PC-3 (cell line): Measurements from ENCODE around the gene ITGB4. TPM values are rescaled to one million over a fixed set of nuclear protein-coding genes. Genes with fewer than 3 reads are reported as not detected.

Source experiments
- ATAC-seq: fragments of 200-7000 bp; cut with Tn5 transposase; 2 replicates; pipeline ENCODE4 v1.9.1; 2020; ENCODE audit warnings: mild to moderate bottlenecking, moderate library complexity
- BruUV-seq: library from RNA; stranded (reverse); fragments of 400-500 nt; replicated peaks from 2 replicates; lab custom pipeline; 2021; lab: Mats Ljungman, UMichigan
- CTCF ChIA-PET: fragments of 300-600 bp; sonication (Branson Sonifier 250); formaldehyde crosslinking; loops from one replicate; lab custom pipeline; 2022; ENCODE audit warnings: antibody characterized with exemption; lab: Charles Lee
- POLR2A ChIA-PET: fragments of 300-600 bp; sonication (Branson Sonifier 250); formaldehyde crosslinking; loops from one replicate; lab custom pipeline; 2022; ENCODE audit warnings: antibody characterized with exemption; ENCODE audit not compliant: unreplicated experiment; lab: Charles Lee
- DNase-seq: peaks from one replicate; pipeline ENCODE4 v3.0.0-alpha.2; 2015
- H2AFZ ChIP-seq: fragments of 300-600 bp; sonication (generic); 2 replicates; pipeline ENCODE4 v1.6.0; 2016; ENCODE audit warnings: antibody characterized with exemption, low read length
- H3F3A ChIP-seq: fragments of 300-600 bp; sonication (generic); one replicate; pipeline ENCODE4 v1.6.0; 2017; ENCODE audit warnings: antibody characterized with exemption, low read length, control low read depth, mild to moderate bottlenecking; ENCODE audit not compliant: unreplicated experiment
- H3K27ac ChIP-seq: fragments of 300-600 bp; sonication (generic); 2 replicates; pipeline ENCODE4 v1.5.1; 2016; ENCODE audit warnings: mild to moderate bottlenecking, low read length
- H3K27me3 ChIP-seq: fragments of 300-600 bp; sonication (generic); 2 replicates; pipeline ENCODE4 v1.6.1; 2016; ENCODE audit warnings: low read length, mixed read lengths
- H3K36me3 ChIP-seq: fragments of 300-600 bp; sonication (generic); 2 replicates; pipeline ENCODE4 v1.6.1; 2016; ENCODE audit warnings: low read depth, mixed run types, low read length, mixed read lengths
- H3K4me1 ChIP-seq: fragments of 300-600 bp; sonication (generic); 2 replicates; pipeline ENCODE4 v1.5.1; 2016; ENCODE audit warnings: low read length; ENCODE audit not compliant: insufficient read depth
- H3K4me2 ChIP-seq: fragments of 300-600 bp; sonication (generic); 2 replicates; pipeline ENCODE4 v1.6.0; 2016; ENCODE audit warnings: low read length
- H3K4me3 ChIP-seq: fragments of 300-600 bp; sonication (generic); 2 replicates; pipeline ENCODE4 v1.5.1; 2016; ENCODE audit warnings: mild to moderate bottlenecking, low read length, mixed read lengths
- H3K79me2 ChIP-seq: fragments of 300-600 bp; sonication (generic); 2 replicates; pipeline ENCODE4 v1.6.1; 2017; ENCODE audit warnings: low read length, mixed read lengths
- H3K9ac ChIP-seq: fragments of 300-600 bp; sonication (generic); 2 replicates; pipeline ENCODE4 v1.6.0; 2016; ENCODE audit warnings: mild to moderate bottlenecking, low read length
- H3K9me2 ChIP-seq: fragments of 300-600 bp; sonication (generic); replicated peaks from 2 replicates; pipeline ENCODE4 v1.6.1; 2016; ENCODE audit warnings: mixed run types, low read length, mixed read lengths
- H3K9me3 ChIP-seq: fragments of 300-600 bp; sonication (generic); 2 replicates; pipeline ENCODE4 v1.6.1; 2016; ENCODE audit warnings: low read length, mixed read lengths
- H4K20me1 ChIP-seq: fragments of 300-600 bp; sonication (generic); 2 replicates; pipeline ENCODE4 v1.6.1; 2016; ENCODE audit warnings: low read length, mixed read lengths
- EZH2 ChIP-seq: fragments of 300-600 bp; sonication (generic); IDR thresholded peaks from one replicate; pipeline ENCODE4 v1.6.1; 2017; ENCODE audit warnings: antibody characterized with exemption, mild to moderate bottlenecking, low read length; ENCODE audit not compliant: unreplicated experiment
- EZH2phosphoT487 ChIP-seq: fragments of 300-600 bp; sonication (generic); IDR thresholded peaks from 2 replicates; pipeline ENCODE4 v1.6.1; 2018; ENCODE audit warnings: mild to moderate bottlenecking, antibody characterized with exemption, low read length, borderline replicate concordance
- intact Hi-C: fragments of 100-400 bp; cut with micrococcal nuclease; formaldehyde crosslinking; loops from 2 replicates; pipeline ENCODE4 v1.9.0; 2023
- total RNA-seq: library from RNA; depleted of rRNA; stranded (reverse); fragments of >200 nt; gene quantifications from 2 replicates; pipeline ENCODE4 v1.2.3, GENCODE V29; 2014
- TF ChIP-seq, protein P1 (sequence below): fragments of 300-600 bp; sonication (generic); conservative IDR thresholded peaks from 2 replicates; pipeline ENCODE4 v1.5.1; 2017; ENCODE audit warnings: antibody characterized with exemption, low read depth, mild to moderate bottlenecking, low read length

ITGB4 gene
- total RNA-seq, 1 experiment from 2014 or later = 273 TPM

DNA sequence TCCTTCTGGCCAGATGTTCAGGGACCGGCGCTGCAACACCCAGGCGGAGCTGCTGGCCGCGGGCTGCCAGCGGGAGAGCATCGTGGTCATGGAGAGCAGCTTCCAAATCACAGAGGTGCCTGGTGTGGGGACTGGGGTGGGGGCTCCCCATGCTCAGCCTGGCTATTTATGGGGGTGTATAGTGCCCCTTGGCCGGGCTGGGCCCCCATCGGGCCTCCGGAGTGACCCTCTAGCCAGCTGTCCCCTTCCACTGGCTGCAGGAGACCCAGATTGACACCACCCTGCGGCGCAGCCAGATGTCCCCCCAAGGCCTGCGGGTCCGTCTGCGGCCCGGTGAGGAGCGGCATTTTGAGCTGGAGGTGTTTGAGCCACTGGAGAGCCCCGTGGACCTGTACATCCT is 6.1 kb downstream of the ITGB4 start:
- DNase-seq (no peak), ATAC-seq (no peak)
- H3F3A ChIP-seq = no peaks in the 10 kb centered on the region
- no peak overlapping the region for H3K9ac ChIP-seq
- intact Hi-C loops = no loop called here
- no peaks in the 10 kb centered on the region for H3K27me3 ChIP-seq
- no peaks in the 10 kb centered on the region for H3K9me2 ChIP-seq
- H4K20me1 ChIP-seq = 0 out of 2 replicates have a peak, but pooled peaks cover 12% of the 10 kb centered on the region
- no peak overlapping the region for H3K4me2 ChIP-seq
- H3K4me1 ChIP-seq = peaks cover 21% of the 10 kb centered on the region
- H3K79me2 ChIP-seq = peaks cover 29% of the 10 kb centered on the region
- BruUV-seq = no TSS peak
- CTCF ChIA-PET = no interaction called here
- H3K4me3 ChIP-seq = no peak overlapping the region
- H3K36me3 ChIP-seq = peaks cover 67% of the 10 kb centered on the region
- H2AFZ ChIP-seq = no peak overlapping the region
- no peak for TF ChIP-seq EZH2
- TF ChIP-seq, protein P1, sequence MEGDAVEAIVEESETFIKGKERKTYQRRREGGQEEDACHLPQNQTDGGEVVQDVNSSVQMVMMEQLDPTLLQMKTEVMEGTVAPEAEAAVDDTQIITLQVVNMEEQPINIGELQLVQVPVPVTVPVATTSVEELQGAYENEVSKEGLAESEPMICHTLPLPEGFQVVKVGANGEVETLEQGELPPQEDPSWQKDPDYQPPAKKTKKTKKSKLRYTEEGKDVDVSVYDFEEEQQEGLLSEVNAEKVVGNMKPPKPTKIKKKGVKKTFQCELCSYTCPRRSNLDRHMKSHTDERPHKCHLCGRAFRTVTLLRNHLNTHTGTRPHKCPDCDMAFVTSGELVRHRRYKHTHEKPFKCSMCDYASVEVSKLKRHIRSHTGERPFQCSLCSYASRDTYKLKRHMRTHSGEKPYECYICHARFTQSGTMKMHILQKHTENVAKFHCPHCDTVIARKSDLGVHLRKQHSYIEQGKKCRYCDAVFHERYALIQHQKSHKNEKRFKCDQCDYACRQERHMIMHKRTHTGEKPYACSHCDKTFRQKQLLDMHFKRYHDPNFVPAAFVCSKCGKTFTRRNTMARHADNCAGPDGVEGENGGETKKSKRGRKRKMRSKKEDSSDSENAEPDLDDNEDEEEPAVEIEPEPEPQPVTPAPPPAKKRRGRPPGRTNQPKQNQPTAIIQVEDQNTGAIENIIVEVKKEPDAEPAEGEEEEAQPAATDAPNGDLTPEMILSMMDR = no peak
- TF ChIP-seq EZH2phosphoT487 = no peak
- H3K9me3 ChIP-seq = no peaks in the 10 kb centered on the region
- POLR2A ChIA-PET = interaction anchor here (0.6 kb wide), 1 partner anchor 38 kb away, joined by 3 read pairs; no protein-coding TSS in a partner anchor
- no peak overlapping the region for H3K27ac ChIP-seq

DNA sequence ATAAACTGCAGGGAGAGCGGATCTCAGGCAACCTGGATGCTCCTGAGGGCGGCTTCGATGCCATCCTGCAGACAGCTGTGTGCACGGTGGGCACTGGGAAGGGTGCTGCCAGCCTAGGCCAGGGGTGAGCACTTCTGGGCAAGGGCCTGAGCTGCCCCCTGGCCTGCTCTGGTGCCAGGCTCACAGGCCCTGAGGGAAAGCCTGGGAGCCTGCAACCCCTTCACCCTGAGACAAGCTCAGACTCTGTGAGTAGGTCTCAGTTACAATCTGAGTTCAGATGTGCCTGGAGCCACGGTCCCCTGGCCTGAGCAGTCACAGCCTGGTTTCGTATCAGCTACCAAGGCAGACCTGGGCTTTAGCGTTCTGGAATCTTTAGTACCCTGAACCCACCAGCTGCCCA is 8.1 kb downstream of the ITGB4 start:
- Histone ChIP-seq H3K79me2 (peaks cover 10% of the 10 kb centered on the region), H3K27me3 (no peaks in the 10 kb centered on the region), H2AFZ (no peak overlapping the region), H3K4me1 (peaks cover 1% of the 10 kb centered on the region), H3K9me3 (no peaks in the 10 kb centered on the region), H3K9ac (no peak overlapping the region), H3K4me2 (no peak overlapping the region), H3K27ac (no peak overlapping the region), H3K4me3 (no peak overlapping the region), H3F3A (no peaks in the 10 kb centered on the region), H4K20me1 (0 out of 2 replicates have a peak, but pooled peaks cover 5% of the 10 kb centered on the region), H3K36me3 (peaks cover 73% of the 10 kb centered on the region), H3K9me2 (no peaks in the 10 kb centered on the region)
- POLR2A ChIA-PET = no interaction called here
- CTCF ChIA-PET = no interaction called here
- intact Hi-C loops = no loop called here
- TF ChIP-seq EZH2 = no peak
- TF ChIP-seq EZH2phosphoT487 = no peak
- TF ChIP-seq, protein P1 = no peak
- ATAC-seq (peak; percentile 6; the same call in 1 of the 2 replicates), DNase-seq (no peak)
- BruUV-seq = no TSS peak

DNA sequence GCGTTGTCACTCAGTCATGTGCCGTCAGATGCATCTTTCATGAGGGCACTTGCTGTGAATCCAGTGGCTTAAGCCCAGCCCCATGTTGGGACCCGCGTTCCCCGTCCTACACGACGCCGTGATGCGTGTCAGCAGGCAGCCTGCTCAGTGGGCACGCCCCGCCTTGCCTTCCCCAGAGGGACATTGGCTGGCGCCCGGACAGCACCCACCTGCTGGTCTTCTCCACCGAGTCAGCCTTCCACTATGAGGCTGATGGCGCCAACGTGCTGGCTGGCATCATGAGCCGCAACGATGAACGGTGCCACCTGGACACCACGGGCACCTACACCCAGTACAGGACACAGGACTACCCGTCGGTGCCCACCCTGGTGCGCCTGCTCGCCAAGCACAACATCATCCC is 8.8 kb downstream of the ITGB4 start:
- no peak overlapping the region for H3K4me3 ChIP-seq
- no peak for ATAC-seq
- no peaks in the 10 kb centered on the region for H3K4me1 ChIP-seq
- H3K27me3 ChIP-seq = no peaks in the 10 kb centered on the region
- BruUV-seq = no TSS peak
- H3K9me3 ChIP-seq = no peaks in the 10 kb centered on the region
- TF ChIP-seq EZH2 = no peak
- no peak for TF ChIP-seq EZH2phosphoT487
- TF ChIP-seq, protein P1 = no peak
- H2AFZ ChIP-seq = no peak overlapping the region
- no peaks in the 10 kb centered on the region for H3K9me2 ChIP-seq
- peaks cover 70% of the 10 kb centered on the region for H3K36me3 ChIP-seq
- H3K4me2 ChIP-seq = no peak overlapping the region
- H3F3A ChIP-seq = no peaks in the 10 kb centered on the region
- ChIA-PET POLR2A (no interaction called here), CTCF (no interaction called here)
- peaks cover 3% of the 10 kb centered on the region; the same call in 1 of the 2 replicates for H3K79me2 ChIP-seq
- DNase-seq = no peak
- no peak overlapping the region for H3K9ac ChIP-seq
- no peak overlapping the region for H3K27ac ChIP-seq
- no peaks in the 10 kb centered on the region for H4K20me1 ChIP-seq
- intact Hi-C loops = no loop called here
